ENCODE results near the gene SUSD2. TPM values are rescaled to one million over a fixed set of nuclear protein-coding genes. Genes with fewer than 3 reads are reported as not detected.

The SUSD2 gene
- total RNA-seq, 3 donors from 2014 or later = 1.3 to 3.9 (median 3.3) TPM

GRCh38 chr22:24159650-24160049 lies 21.6 kb upstream of the SUSD2 start:
- H3K4me1 ChIP-seq (ENCODE audit: low read depth) = peaks cover 18% of the 10 kb centered on the region

GRCh38 chr22:24160546-24160945 lies 20.7 kb upstream of the SUSD2 start:
- ATAC-seq = no peak

More at GRCh38 chr22:24159650-24160049, 21.6 kb upstream of the SUSD2 start:
- Histone ChIP-seq H3K36me3 (ENCODE audit: low read depth) (no peaks in the 10 kb centered on the region), H3K9me3 (no peaks in the 10 kb centered on the region), H3K4me3 (no peak overlapping the region)
- intact Hi-C loops (cut with DNase I, micrococcal nuclease) = no loop called here
- no peak for ATAC-seq
- no peak for DNase-seq
- TF ChIP-seq CTCF (IDR thresholded peaks at IDR 0.05) = no peak

GRCh38 chr22:24161485-24161884 lies 19.8 kb upstream of the SUSD2 start:
- Histone ChIP-seq H3K9me3 (no peaks in the 10 kb centered on the region), H3K4me3 (no peak overlapping the region), H3K36me3 (ENCODE audit: low read depth) (no peaks in the 10 kb centered on the region), H3K4me1 (ENCODE audit: low read depth) (peaks cover 10% of the 10 kb centered on the region)
- TF ChIP-seq CTCF (IDR thresholded peaks at IDR 0.05) = no peak
- intact Hi-C loops (cut with DNase I, micrococcal nuclease) = no loop called here
- DNase-seq (no peak), ATAC-seq (no peak)

More at GRCh38 chr22:24160546-24160945, 20.7 kb upstream of the SUSD2 start:
- no peak for TF ChIP-seq CTCF (IDR thresholded peaks at IDR 0.05)
- no peak for DNase-seq
- no peak overlapping the region for H3K4me3 ChIP-seq
- peaks cover 10% of the 10 kb centered on the region for H3K4me1 ChIP-seq (ENCODE audit: low read depth)
- H3K9me3 ChIP-seq = no peaks in the 10 kb centered on the region
- no peaks in the 10 kb centered on the region for H3K36me3 ChIP-seq (ENCODE audit: low read depth)
- intact Hi-C loops (cut with DNase I, micrococcal nuclease) = no loop called here

- intact Hi-C loops (cut with DNase I, micrococcal nuclease) = no loop called here
- Histone ChIP-seq H3K4me3 (no peak overlapping the region), H3K4me1 (ENCODE audit: low read depth) (peaks cover 10% of the 10 kb centered on the region), H3K9me3 (no peaks in the 10 kb centered on the region), H3K36me3 (ENCODE audit: low read depth) (no peaks in the 10 kb centered on the region)
- TF ChIP-seq CTCF (IDR thresholded peaks at IDR 0.05) = no peak
- ATAC-seq = no peak
- DNase-seq = no peak
These were observed 19.4 kb upstream of the SUSD2 start for GRCh38 chr22:24161909-24162308.

- TF ChIP-seq CTCF (IDR thresholded peaks at IDR 0.05) = no peak
- Histone ChIP-seq H3K9me3 (no peaks in the 10 kb centered on the region), H3K36me3 (ENCODE audit: low read depth) (no peaks in the 10 kb centered on the region), H3K4me1 (ENCODE audit: low read depth) (peaks cover 5% of the 10 kb centered on the region), H3K4me3 (no peak overlapping the region)
- ATAC-seq (no peak), DNase-seq (no peak)
- intact Hi-C loops (cut with DNase I, micrococcal nuclease) = no loop called here
These were observed 18.9 kb upstream of the SUSD2 start for GRCh38 chr22:24162436-24162835.

- TF ChIP-seq CTCF (IDR thresholded peaks at IDR 0.05) = no peak
- no peaks in the 10 kb centered on the region for H3K4me1 ChIP-seq (ENCODE audit: low read depth)
- intact Hi-C loops (cut with DNase I, micrococcal nuclease) = no loop called here
- no peaks in the 10 kb centered on the region for H3K36me3 ChIP-seq (ENCODE audit: low read depth)
- ATAC-seq = no peak
- no peak for DNase-seq
- H3K9me3 ChIP-seq = no peaks in the 10 kb centered on the region
- no peak overlapping the region for H3K4me3 ChIP-seq
These were observed 17.0 kb upstream of the SUSD2 start for GRCh38 chr22:24164243-24164642.
